ENCODE measurements around the gene DNAL4. TPM values are rescaled to one million over a fixed set of nuclear protein-coding genes. Genes with fewer than 3 reads are reported as not detected.

Gene DNAL4
- total and polyA plus RNA-seq, 2 donors (not counting 3 experiments of a cell fraction or from before 2014, with no cell fraction given): 12.9 to 22.7 TPM

DNA sequence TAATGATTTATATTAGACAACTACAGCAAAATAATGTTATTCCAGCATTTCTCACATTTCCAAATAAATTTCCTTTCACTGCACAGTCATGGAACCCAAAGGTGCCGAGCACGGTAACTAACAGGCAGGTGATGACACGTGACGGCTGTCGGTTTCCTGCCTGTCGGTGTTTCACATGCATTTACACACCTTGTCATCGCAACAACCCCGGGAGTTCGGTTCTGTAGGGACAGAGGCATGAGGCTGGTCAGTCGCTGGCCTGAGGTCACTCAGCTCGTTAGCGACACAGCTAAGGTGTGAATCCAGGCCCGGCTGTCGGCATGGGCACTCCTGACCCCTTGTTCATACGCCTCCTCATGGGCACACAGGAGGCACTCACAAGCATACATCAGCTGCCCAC is 9.9 kb downstream of the DNAL4 start:
- dilution Hi-C loops (cut with MboI; ENCODE audit: extremely low pct_ligation_motif_present, low sequenced_read_pairs): no loop called here
- FAIRE-seq: no peak
- Histone ChIP-seq H3K36me3 (ENCODE audit: control insufficient read depth in 2 of 2, extremely low read depth in 1 of 2, insufficient read depth in 2 of 2, low read length in 2 of 2) (no peaks in the 10 kb centered on the region), H3K27me3 (ENCODE audit: control insufficient read depth in 2 of 2, insufficient read depth in 2 of 2, low read length in 2 of 2) (no peaks in the 10 kb centered on the region), H4K20me1 (replicated peaks; ENCODE audit: control insufficient read depth, extremely low read depth, insufficient read depth, low read length) (no peaks in the 10 kb centered on the region), H3K4me3 (replicated peaks in 1 of 3; ENCODE audit: insufficient read depth in 1 of 3, low read depth in 1 of 3, low read length in 3 of 3) (no peak overlapping the region), H3K4me1 (ENCODE audit: control insufficient read depth, extremely low read depth, insufficient read depth, low read length) (peaks cover 14% of the 10 kb centered on the region), H3K9me3 (replicated peaks; ENCODE audit: control insufficient read depth, insufficient read depth, low read length) (no peaks in the 10 kb centered on the region), H3K9ac (replicated peaks; ENCODE audit: extremely low read depth, insufficient read depth, low read length) (no peak overlapping the region), H3K79me2 (ENCODE audit: control insufficient read depth, insufficient read depth, low read length) (no peaks in the 10 kb centered on the region), H3K27ac (ENCODE audit: insufficient read depth, low read depth, low read length) (no peak overlapping the region), H2AFZ (ENCODE audit: low read depth, low read length) (no peak overlapping the region), H3K9me1 (replicated peaks; ENCODE audit: control insufficient read depth, extremely low read depth, insufficient read depth, low read length) (no peaks in the 10 kb centered on the region), H3K4me2 (ENCODE audit: insufficient read depth, low read length) (no peak overlapping the region)
- no peak for TF ChIP-seq JUN (IDR thresholded peaks at IDR 0.05; ENCODE audit: borderline replicate concordance, insufficient read depth, insufficient read length, low read depth)
- TF ChIP-seq, protein P1, sequence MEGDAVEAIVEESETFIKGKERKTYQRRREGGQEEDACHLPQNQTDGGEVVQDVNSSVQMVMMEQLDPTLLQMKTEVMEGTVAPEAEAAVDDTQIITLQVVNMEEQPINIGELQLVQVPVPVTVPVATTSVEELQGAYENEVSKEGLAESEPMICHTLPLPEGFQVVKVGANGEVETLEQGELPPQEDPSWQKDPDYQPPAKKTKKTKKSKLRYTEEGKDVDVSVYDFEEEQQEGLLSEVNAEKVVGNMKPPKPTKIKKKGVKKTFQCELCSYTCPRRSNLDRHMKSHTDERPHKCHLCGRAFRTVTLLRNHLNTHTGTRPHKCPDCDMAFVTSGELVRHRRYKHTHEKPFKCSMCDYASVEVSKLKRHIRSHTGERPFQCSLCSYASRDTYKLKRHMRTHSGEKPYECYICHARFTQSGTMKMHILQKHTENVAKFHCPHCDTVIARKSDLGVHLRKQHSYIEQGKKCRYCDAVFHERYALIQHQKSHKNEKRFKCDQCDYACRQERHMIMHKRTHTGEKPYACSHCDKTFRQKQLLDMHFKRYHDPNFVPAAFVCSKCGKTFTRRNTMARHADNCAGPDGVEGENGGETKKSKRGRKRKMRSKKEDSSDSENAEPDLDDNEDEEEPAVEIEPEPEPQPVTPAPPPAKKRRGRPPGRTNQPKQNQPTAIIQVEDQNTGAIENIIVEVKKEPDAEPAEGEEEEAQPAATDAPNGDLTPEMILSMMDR (IDR thresholded peaks at IDR 0.05; ENCODE audit: extremely low read depth in 1 of 2, insufficient read depth in 1 of 2, low read depth in 1 of 2, low read length in 2 of 2): no peak
- TF ChIP-seq POLR2A (IDR thresholded peaks at IDR 0.05; ENCODE audit: low read depth, low read length): no peak
- no peak for TF ChIP-seq EZH2 (IDR thresholded peaks at IDR 0.05; ENCODE audit: borderline replicate concordance, low read depth, low read length, severe bottlenecking)
- TF ChIP-seq FOS (IDR thresholded peaks at IDR 0.05; ENCODE audit: borderline replicate concordance, insufficient read depth, low read length): no peak
- no peak for TF ChIP-seq POLR2AphosphoS5 (IDR thresholded peaks at IDR 0.05; ENCODE audit: insufficient read depth, low read depth, low read length)
- no peak for TF ChIP-seq GATA2 (IDR thresholded peaks at IDR 0.05; ENCODE audit: insufficient read depth, insufficient read length, low read depth, low read length)
- TF ChIP-seq, protein P2, sequence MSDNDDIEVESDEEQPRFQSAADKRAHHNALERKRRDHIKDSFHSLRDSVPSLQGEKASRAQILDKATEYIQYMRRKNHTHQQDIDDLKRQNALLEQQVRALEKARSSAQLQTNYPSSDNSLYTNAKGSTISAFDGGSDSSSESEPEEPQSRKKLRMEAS (IDR thresholded peaks at IDR 0.05; ENCODE audit: insufficient read depth, insufficient read length): no peak
- TF ChIP-seq MYC (IDR thresholded peaks at IDR 0.05; ENCODE audit: low read depth, low read length): no peak
- no TSS peak for BruUV-seq (replicated peaks)
- DNase-seq (ENCODE audit: low read depth, low spot score): no peak
- POLR2A ChIA-PET: no interaction called here
- intact Hi-C loops (cut with micrococcal nuclease): no loop called here
- CTCF ChIA-PET: interaction anchor here (6.2 kb wide), 1 partner anchor 16 kb away, joined by 82 read pairs; no protein-coding TSS in a partner anchor
